Measurements from ENCODE around the gene RNF223. TPM values are rescaled to one million over a fixed set of nuclear protein-coding genes. Genes with fewer than 3 reads are reported as not detected.

RNF223 gene
- total RNA-seq, 1 experiment from 2014 or later = not detected

DNA sequence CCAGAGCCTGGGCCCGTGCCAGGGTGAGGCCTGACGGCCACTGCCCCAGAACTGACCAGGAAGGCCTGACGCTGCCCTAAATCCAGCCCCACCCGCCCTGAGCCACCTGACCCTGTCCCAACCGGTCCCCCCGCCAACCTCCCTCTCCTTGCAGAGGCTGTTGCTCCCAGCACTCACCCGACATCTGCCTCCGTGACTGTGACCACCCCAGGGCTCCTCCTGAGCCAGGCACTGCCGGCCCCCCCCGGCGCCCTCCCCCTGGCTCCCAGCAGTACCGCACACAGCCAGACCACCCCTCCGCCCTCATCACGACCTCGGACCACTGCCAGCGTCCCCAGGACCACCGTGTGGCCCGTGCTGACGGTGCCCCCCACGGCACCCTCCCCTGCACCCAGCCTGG is 27.9 kb downstream of the RNF223 start:
- DNase-seq (ENCODE audit: low read depth) = no peak

DNA sequence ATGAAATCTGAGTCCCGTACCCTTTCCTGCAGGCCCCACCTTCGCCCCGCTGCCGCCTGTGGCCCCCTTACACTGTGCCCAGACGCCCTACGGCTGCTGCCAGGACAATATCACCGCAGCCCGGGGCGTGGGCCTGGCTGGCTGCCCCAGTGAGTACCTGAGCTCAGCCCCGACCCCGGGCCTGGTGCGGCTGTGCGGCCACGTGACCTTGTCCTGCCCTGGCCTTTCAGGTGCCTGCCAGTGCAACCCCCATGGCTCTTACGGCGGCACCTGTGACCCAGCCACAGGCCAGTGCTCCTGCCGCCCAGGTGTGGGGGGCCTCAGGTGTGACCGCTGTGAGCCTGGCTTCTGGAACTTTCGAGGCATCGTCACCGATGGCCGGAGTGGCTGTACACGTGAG is 29.0 kb downstream of the RNF223 start:
- DNase-seq (ENCODE audit: low read depth) = no peak

DNA sequence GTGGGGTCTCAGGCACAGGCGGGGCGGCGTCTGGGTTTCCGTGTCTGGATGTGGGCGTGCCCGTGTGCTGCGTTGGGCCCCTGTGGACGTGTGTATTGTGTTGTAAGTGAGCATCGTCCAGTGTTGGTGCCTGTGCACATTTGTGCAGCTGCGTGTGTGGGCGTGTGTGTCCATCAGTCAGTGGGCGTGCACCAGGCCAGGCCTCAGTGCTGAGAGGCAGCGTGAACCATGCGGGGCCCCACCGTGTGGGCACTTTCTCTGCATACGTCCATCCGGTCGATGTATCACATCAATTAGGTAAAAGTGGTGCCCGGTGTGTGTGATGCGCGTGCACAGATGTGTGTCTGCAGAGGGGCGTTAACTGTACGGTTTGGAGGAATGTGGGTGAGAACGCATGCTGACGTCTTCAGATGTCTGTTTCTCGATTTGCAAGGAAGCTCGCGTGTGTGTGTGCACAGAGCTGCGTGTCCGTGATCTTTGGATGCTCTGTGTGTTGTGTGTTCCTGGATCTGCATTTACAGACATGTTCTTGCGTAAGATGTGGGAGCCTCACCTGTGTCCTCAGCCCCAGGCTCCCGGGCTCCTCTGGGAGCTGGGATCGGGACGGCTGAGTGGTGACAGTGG is 29.5 kb downstream of the RNF223 start:
- no peak for DNase-seq (ENCODE audit: low read depth)

- no peak for DNase-seq (ENCODE audit: low read depth)
Measured at GRCh38 chr1:1043921-1044320, 30.2 kb downstream of the RNF223 start.

GRCh38 chr1:1043411-1043810 is 30.7 kb downstream of the RNF223 start:
- DNase-seq (ENCODE audit: low read depth) = no peak

DNA sequence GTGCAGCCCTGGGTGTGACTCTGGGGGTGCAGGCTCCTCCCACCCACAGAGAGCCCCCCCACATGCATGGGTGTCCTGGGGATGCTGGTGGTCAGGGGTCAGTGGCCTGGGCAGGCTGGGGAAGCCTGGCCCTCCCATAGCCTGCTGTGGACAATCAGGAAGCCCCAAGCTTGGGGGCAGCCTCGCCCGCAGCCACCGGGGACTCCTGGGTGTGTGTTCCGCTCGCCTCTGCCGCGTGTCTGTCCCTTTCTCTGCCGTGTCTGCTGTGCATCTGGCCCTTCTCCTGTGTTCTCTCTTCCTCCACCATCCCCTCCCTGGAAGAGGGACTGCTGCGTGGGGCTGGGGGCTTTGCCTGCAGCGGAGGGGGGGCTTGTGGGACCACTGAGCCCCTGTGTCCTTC is 31.3 kb downstream of the RNF223 start:
- DNase-seq (ENCODE audit: low read depth) = no peak

- no peak for DNase-seq (ENCODE audit: low read depth)
Measured at GRCh38 chr1:1041873-1042272, 32.2 kb downstream of the RNF223 start.

DNA sequence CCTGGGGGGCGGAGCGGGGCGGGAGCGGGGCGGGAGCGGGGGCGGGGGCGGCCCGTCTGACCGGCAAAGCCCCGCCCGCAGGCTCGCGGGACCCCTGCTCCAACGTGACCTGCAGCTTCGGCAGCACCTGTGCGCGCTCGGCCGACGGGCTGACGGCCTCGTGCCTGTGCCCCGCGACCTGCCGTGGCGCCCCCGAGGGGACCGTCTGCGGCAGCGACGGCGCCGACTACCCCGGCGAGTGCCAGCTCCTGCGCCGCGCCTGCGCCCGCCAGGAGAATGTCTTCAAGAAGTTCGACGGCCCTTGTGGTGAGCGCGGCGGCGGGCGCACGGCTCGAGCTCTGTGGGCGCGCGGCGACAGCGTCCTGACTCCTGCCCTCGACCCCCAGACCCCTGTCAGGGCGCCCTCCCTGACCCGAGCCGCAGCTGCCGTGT is 33.0 kb downstream of the RNF223 start:
- DNase-seq (ENCODE audit: low read depth) = no peak

- peak; percentile 67 for DNase-seq (ENCODE audit: low read depth)
Measured at GRCh38 chr1:1040004-1040991, 33.8 kb downstream of the RNF223 start.

GRCh38 chr1:1039145-1039910 is 34.8 kb downstream of the RNF223 start:
- no peak for DNase-seq (ENCODE audit: low read depth)

DNA sequence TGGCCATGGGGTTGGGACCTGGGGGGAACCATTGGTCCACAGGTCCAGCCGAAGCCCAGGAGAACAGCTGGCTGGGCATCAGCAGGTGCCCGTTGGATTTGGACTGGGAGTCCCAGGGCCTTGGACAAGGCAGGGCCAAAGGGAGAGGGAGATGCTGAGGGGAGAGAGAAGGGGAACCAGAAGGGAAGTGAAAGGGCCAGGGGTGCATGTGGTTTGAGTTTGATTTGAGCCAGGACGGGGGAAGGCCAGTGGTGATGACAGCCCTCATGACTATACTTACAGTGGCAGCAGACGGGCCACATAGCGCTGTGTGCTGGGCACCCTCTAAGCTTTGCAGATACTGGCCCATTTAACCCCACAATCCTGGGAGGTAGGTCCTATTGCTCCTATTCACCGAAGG is 35.4 kb downstream of the RNF223 start:
- DNase-seq (ENCODE audit: low read depth) = no peak

- no peak for DNase-seq (ENCODE audit: low read depth)
Measured at GRCh38 chr1:1037366-1038327, 36.5 kb downstream of the RNF223 start.

DNA sequence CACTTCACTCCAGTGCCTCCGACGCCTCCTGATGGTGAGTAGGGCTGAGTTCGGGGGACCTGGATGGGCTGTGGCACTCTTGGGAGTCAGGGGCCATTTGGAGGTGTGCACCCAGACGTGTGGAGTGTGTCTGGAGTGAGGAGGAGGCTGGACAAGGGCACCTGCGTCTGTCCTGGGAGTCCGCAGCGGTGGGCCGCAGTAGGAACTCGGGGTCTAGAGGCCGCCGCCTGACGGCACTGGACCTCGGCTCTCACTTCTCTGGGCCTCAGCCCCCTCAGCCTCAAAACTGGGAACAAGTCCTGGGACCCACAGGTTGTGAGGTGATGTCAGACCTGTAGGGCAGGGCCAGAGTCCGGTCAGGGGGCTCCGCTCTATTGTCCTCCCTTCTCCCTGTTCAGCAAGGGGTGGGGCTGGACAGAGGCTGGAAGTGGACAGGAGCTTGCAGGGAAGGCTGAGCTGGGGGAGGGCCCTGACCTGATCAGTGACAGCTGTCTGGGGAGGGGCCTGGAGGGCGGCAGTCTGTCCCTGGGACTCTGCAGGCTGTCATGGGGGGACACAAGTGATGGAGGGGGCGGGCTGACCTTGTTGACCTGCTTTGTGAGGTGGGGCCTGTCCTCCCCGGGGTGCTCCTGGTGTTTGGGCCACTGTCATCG is 38.7 kb downstream of the RNF223 start:
- no peak for DNase-seq (ENCODE audit: low read depth)

- DNase-seq (ENCODE audit: low read depth) = no peak
Measured at GRCh38 chr1:1034439-1034781, 39.7 kb downstream of the RNF223 start.

- no peak for DNase-seq (ENCODE audit: low read depth)
Measured at GRCh38 chr1:1033731-1034438, 40.2 kb downstream of the RNF223 start.

DNA sequence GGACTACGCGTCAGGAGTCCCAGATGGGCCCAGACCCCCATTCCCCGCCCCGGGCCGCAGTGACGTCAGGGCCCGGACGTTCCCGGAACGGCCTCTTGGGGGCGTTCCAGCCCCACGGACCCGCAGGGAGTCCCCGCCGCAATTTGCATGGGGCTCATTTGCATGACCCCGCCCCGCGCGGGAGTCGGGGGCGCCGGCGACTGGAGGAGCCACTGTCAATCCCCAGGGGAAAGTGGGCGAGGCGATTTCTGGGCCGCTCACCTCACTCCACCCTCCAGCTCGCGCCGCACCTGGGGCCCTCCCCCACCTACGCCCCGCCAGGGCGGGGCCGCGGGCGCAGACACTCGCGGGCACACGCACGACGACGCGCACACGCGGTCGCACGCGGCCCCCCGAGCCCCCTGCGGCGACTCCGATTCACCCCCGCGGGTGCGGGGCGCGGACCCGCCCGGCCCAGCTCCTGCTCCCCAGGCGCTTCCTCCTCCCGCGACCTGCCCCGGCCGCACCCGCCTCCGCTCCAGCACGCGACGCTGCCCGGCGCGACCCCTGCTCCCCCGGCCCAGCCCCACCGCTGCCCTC is 41.0 kb downstream of the RNF223 start:
- no peak for DNase-seq (ENCODE audit: low read depth)

DNA sequence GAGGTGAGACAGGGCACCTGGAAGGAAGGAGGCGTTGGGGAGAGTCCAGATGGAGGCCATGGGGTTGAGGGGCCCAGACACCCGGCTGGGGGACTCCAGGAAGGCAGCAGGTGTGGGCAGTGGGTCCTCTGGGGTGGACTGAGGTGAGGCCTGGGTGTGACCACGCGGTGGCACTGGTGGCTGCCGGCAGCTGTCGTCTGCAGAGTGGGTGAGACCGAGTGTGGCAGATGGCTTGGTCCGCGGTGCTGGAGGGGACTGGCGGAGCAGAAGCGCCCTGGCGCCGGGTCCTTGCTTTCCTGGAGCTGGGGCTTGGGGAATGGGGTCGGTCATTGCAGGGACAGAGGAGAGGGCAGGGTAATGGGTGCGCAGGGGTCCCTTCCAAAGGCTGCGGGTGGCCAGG is 41.7 kb downstream of the RNF223 start:
- DNase-seq (ENCODE audit: low read depth) = no peak

DNA sequence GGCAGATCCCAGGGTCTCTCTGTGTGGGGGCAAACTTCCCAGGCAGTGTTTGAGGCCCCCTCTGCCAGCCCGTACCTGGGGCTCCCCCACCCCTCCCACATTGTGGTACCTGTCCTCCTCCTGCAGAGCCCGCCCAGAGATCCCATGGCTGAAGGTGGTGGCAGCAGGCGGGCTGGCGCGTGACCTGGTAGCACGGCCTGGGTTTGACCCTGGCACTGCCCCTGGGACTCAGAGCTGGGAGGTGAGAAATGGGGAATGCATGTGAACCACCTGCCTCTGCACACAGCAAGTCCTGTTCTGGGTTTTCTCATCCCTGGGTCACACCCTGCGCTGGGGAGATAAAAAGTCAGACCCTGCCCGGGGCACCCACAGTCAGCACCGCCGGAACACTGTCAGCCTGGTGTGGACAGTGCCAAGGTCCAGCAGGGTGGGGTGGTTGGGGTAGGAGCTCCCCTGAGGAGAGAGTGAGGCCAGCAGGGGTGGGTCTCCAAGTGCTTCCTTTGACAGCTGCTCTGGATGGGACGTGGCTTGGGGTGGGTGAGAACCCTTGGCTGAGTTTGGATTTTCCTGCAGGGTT is 42.4 kb downstream of the RNF223 start:
- no peak for DNase-seq (ENCODE audit: low read depth)
